AG09309 (cell line): ENCODE measurements around the gene RIT2.

Experiments
- DNase-seq: peaks from one replicate; pipeline ENCODE4 v3.0.0-alpha.2; 2010; ENCODE audit warnings: low read depth
- H3K4me3 ChIP-seq: 2 replicates; pipeline ENCODE4 v1.5.1; 2011; ENCODE audit warnings: mild to moderate bottlenecking, low read depth, low read length, moderate library complexity; ENCODE audit not compliant: control insufficient read depth
- TF ChIP-seq, protein P1 (sequence below): IDR thresholded peaks from 2 replicates; pipeline ENCODE4 v1.5.1; 2011; ENCODE audit warnings: mild to moderate bottlenecking, low read depth, low read length, inconsistent platforms; ENCODE audit not compliant: insufficient read depth, control insufficient read depth; ENCODE audit errors: missing control alignments

The RIT2 gene

DNA sequence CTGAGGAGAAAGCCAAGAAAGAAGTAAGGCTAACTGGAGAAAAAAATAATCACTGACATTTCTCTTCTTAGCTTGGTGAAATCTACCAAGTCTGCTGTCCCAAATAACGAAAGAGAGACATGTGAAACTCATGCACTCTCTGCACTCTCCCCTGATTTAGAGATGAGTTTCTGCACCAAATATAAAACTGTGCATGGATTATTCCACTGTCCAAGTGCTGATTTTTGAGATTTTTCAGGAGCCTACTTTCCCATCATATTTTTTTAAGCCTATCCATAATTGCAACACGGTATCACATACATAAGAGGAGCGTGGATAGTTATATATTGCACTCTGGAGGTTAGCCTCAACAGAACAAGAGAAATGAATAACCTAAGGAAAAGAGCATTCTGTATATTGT, 10.0 kb upstream of the RIT2 start:
- H3K4me3 ChIP-seq, result no peak overlapping the region
- TF ChIP-seq, protein P1, sequence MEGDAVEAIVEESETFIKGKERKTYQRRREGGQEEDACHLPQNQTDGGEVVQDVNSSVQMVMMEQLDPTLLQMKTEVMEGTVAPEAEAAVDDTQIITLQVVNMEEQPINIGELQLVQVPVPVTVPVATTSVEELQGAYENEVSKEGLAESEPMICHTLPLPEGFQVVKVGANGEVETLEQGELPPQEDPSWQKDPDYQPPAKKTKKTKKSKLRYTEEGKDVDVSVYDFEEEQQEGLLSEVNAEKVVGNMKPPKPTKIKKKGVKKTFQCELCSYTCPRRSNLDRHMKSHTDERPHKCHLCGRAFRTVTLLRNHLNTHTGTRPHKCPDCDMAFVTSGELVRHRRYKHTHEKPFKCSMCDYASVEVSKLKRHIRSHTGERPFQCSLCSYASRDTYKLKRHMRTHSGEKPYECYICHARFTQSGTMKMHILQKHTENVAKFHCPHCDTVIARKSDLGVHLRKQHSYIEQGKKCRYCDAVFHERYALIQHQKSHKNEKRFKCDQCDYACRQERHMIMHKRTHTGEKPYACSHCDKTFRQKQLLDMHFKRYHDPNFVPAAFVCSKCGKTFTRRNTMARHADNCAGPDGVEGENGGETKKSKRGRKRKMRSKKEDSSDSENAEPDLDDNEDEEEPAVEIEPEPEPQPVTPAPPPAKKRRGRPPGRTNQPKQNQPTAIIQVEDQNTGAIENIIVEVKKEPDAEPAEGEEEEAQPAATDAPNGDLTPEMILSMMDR, result no peak
- no peak for DNase-seq

DNA sequence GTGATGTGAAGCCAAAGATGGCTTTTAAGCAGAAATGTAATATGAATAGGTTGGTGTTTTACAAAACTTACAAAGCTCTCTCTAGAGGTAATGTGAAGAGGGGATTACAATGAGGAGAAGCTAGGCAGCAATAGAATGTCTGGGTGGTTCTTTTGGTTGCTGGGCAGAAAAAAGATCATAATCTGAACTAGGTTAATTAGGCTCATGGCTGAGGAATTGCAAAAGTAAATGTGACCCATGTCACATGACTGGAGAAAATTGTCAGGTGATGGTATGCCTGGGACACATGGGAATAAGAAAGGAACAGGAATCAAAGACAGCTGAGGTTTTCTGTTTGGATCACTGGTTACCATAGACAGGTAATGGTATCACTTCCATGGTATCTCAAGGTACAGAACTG, 7.5 kb upstream of the RIT2 start:
- TF ChIP-seq, protein P1, result no peak
- DNase-seq, result no peak
- no peak overlapping the region for H3K4me3 ChIP-seq

DNA sequence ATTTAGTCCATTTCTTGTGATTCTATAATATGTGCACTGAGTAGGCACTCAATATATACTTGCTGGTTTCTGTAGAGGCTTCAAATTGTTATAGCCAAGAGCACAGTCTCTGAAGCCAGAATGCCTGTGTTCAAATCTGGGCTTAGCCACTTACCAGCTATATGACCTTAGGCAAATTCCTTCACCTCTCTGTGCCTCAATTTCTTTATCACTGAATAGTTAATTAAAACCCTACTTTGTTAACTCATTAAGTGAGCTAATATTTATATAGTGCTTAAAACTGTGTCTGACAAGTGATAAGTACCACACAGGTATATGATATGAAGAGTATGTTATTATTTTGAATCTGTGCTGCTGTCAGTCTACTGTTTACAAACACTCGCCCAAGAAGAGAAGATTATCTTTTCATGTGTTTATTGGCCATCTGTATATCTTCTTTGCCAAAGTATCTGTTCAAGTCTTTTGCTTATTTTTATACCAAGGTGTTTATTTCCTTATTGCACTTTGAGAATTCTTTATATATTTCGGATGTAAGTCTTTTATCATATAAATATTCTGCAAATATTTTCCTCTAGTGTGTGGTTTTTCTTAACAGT, 1.3 kb upstream of the RIT2 start:
- no peak for DNase-seq
- no peak overlapping the region for H3K4me3 ChIP-seq
- TF ChIP-seq, protein P1, result no peak

DNA sequence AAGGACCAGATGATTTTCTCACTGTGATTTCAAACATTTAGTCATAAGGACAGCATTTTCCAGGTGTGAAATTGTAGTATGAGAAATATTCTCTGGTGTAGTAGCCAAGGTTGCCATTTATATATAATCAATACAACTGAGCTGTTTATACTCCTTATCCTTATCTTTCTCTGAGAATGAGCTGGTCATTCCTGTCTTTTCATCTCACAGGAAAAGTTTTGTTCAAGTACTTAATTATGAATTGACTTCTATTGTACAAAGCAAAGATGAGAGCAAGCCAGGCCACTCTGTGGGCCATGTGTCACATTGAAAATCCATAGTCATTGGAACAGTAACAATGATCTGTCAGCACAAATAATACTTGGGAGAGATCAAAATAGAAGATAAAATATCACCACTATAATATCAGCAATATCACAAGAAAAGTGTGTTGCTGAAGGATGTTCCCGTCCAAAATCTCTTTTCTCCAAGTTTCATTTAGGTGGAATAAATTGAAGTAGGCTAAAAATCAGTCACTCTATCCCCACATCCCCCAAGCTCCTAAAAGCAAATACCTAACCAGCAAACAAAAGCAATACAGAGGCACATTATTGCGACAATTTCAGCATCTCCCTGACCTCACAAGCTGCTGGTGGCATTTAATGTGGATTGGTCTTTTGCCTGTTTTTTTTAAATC, 2.1 kb downstream of the RIT2 start:
- TF ChIP-seq, protein P1, result no peak
- DNase-seq, result no peak
- no peak overlapping the region for H3K4me3 ChIP-seq

DNA sequence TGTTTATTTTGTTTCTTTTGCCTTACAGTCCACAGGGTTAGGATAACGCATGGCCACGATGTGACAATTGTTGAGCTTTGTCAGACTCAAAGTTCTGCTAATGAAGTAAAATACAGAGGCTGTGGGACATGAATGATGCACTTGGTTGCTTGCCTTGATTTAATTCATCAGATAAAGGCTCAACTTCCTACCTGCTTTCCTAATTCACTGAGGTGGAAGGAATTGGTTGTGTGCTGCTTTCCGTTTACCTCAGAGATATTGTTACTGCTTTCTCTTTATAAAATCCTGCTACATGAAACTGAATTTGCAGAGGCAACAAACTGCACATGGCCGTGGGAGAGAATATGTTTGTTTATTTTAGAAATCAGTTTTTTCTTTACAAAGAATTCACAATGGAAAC, 6.6 kb downstream of the RIT2 start:
- TF ChIP-seq, protein P1, result no peak
- no peak for DNase-seq
- H3K4me3 ChIP-seq, result no peak overlapping the region

DNA sequence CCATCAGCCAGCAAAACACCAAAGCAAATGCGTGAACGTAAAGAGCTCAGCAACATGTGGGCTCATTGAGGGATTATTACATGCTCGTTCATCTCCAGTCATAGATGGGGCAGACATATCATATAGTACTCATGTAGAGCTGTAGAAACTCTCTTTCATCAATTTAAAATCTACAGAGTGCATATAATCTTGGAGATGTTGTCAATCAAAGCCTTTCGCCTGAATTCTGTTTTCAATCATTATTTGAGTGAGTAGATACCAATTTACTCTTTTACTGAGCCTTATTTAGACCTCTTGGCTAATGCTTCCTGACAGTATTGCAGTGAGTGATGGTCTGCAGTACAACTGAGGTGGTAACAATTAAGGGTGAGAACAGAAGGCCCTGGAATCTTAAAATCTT, 7.0 kb downstream of the RIT2 start:
- no peak for DNase-seq
- TF ChIP-seq, protein P1, result no peak
- no peak overlapping the region for H3K4me3 ChIP-seq
